Measurements from ENCODE around the gene SEC16B.

- TF ChIP-seq CTCF (IDR thresholded peaks at IDR 0.05), result no peak
- no peak for TF ChIP-seq ZFX (IDR thresholded peaks at IDR 0.05; ENCODE audit: borderline replicate concordance)
Measured at GRCh38 chr1:177978530-177978929, 8.7 kb upstream of the SEC16B start.
